Measurements from ENCODE around the gene P2RY14. TPM values are rescaled to one million over a fixed set of nuclear protein-coding genes. Genes with fewer than 3 reads are reported as not detected.

Gene P2RY14
- total and polyA plus RNA-seq, 2 donors (not counting 3 experiments of a cell fraction or from before 2014, with no cell fraction given) = not detected

DNA sequence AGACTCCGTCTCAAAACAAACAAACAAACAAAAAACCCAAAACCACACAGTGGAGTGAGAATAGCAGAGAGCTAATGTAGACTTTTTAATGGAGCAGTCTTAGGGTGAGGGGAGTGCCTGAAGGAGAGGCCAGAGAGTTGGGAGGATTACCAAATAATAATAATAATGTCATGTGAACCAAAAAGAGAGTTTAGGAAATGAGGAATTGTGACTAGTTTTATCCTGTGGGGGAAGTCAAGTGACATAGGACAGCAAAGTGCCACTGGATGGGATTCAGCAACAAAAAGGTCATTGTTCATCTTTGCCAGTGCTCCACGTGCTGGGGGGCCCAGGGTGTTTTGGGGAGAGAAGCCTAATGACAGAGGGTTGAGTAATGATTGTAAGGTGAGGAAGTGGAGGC lies 25.4 kb upstream of the P2RY14 start:
- ChIA-PET CTCF (interaction anchor here (2.1 kb wide), 1 partner anchor 23 kb away, joined by 7 read pairs; no protein-coding TSS in a partner anchor), POLR2A (interaction anchor here (0.7 kb wide), 1 partner anchor 591 kb away, joined by 3 read pairs; no protein-coding TSS in a partner anchor)
- no peaks in the 10 kb centered on the region for H3K9me1 ChIP-seq (replicated peaks; ENCODE audit: control insufficient read depth, extremely low read depth, insufficient read depth, low read length)
- DNase-seq (ENCODE audit: low read depth, low spot score) = no peak
- TF ChIP-seq, protein P1, sequence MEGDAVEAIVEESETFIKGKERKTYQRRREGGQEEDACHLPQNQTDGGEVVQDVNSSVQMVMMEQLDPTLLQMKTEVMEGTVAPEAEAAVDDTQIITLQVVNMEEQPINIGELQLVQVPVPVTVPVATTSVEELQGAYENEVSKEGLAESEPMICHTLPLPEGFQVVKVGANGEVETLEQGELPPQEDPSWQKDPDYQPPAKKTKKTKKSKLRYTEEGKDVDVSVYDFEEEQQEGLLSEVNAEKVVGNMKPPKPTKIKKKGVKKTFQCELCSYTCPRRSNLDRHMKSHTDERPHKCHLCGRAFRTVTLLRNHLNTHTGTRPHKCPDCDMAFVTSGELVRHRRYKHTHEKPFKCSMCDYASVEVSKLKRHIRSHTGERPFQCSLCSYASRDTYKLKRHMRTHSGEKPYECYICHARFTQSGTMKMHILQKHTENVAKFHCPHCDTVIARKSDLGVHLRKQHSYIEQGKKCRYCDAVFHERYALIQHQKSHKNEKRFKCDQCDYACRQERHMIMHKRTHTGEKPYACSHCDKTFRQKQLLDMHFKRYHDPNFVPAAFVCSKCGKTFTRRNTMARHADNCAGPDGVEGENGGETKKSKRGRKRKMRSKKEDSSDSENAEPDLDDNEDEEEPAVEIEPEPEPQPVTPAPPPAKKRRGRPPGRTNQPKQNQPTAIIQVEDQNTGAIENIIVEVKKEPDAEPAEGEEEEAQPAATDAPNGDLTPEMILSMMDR (IDR thresholded peaks at IDR 0.05; ENCODE audit: extremely low read depth in 1 of 2, insufficient read depth in 1 of 2, low read depth in 1 of 2, low read length in 2 of 2) = no peak
- no peak overlapping the region for H3K4me2 ChIP-seq (ENCODE audit: insufficient read depth, low read length)
- no peak overlapping the region for H3K4me3 ChIP-seq (replicated peaks in 1 of 3; ENCODE audit: insufficient read depth in 1 of 3, low read depth in 1 of 3, low read length in 3 of 3)
- no peak overlapping the region for H3K27ac ChIP-seq (ENCODE audit: insufficient read depth, low read depth, low read length)
- H4K20me1 ChIP-seq (replicated peaks; ENCODE audit: control insufficient read depth, extremely low read depth, insufficient read depth, low read length) = no peaks in the 10 kb centered on the region
- H3K79me2 ChIP-seq (ENCODE audit: control insufficient read depth, insufficient read depth, low read length) = no peaks in the 10 kb centered on the region
- no peak for FAIRE-seq
- peaks cover 0 to 2% of the 10 kb centered on the region in 2 experiments for H3K27me3 ChIP-seq (ENCODE audit: control insufficient read depth in 2 of 2, insufficient read depth in 2 of 2, low read length in 2 of 2)
- intact Hi-C loops (cut with micrococcal nuclease) (no loop called here), dilution Hi-C loops (cut with MboI; ENCODE audit: extremely low pct_ligation_motif_present, low sequenced_read_pairs) (no loop called here)
- H3K4me1 ChIP-seq (ENCODE audit: control insufficient read depth, extremely low read depth, insufficient read depth, low read length) = no peaks in the 10 kb centered on the region
- H2AFZ ChIP-seq (ENCODE audit: low read depth, low read length) = no peak overlapping the region
- no peak overlapping the region for H3K9ac ChIP-seq (replicated peaks; ENCODE audit: extremely low read depth, insufficient read depth, low read length)
- H3K9me3 ChIP-seq (replicated peaks; ENCODE audit: control insufficient read depth, insufficient read depth, low read length) = no peaks in the 10 kb centered on the region
- no peaks in the 10 kb centered on the region for H3K36me3 ChIP-seq (ENCODE audit: control insufficient read depth in 2 of 2, extremely low read depth in 1 of 2, insufficient read depth in 2 of 2, low read length in 2 of 2)
- BruUV-seq (replicated peaks) = no TSS peak

DNA sequence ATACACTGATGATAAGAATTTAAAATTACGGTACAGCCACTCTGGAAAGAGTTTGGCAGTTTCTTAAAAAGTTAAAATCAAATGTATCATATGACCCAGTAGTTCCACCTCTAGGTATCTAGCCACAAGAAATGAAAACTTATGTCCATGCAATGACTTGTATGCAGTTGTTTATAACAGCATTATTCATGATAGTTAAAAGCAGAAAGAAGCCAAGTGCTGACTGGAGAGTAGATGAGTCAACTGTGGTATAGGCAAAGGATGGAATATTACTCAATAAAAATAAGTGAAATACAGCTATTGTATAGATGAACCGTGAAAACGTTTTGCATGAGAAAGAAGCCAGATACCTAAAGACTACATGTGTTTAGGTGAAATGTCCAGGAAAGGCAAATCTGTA lies 23.4 kb upstream of the P2RY14 start:
- FAIRE-seq = no peak

More for the DNA sequence above, 23.4 kb upstream of the P2RY14 start:
- ChIA-PET CTCF (no interaction called here), POLR2A (no interaction called here)
- Histone ChIP-seq H3K9me1 (replicated peaks; ENCODE audit: control insufficient read depth, extremely low read depth, insufficient read depth, low read length) (no peaks in the 10 kb centered on the region), H3K4me1 (ENCODE audit: control insufficient read depth, extremely low read depth, insufficient read depth, low read length) (no peaks in the 10 kb centered on the region), H3K4me3 (replicated peaks in 1 of 3; ENCODE audit: insufficient read depth in 1 of 3, low read depth in 1 of 3, low read length in 3 of 3) (no peak overlapping the region), H3K9ac (replicated peaks; ENCODE audit: extremely low read depth, insufficient read depth, low read length) (no peak overlapping the region), H3K27me3 (ENCODE audit: control insufficient read depth in 2 of 2, insufficient read depth in 2 of 2, low read length in 2 of 2) (peaks cover 5 to 6% of the 10 kb centered on the region in 2 experiments), H3K4me2 (ENCODE audit: insufficient read depth, low read length) (no peak overlapping the region), H2AFZ (ENCODE audit: low read depth, low read length) (no peak overlapping the region), H3K79me2 (ENCODE audit: control insufficient read depth, insufficient read depth, low read length) (no peaks in the 10 kb centered on the region), H3K36me3 (ENCODE audit: control insufficient read depth in 2 of 2, extremely low read depth in 1 of 2, insufficient read depth in 2 of 2, low read length in 2 of 2) (no peaks in the 10 kb centered on the region), H4K20me1 (replicated peaks; ENCODE audit: control insufficient read depth, extremely low read depth, insufficient read depth, low read length) (no peaks in the 10 kb centered on the region), H3K9me3 (replicated peaks; ENCODE audit: control insufficient read depth, insufficient read depth, low read length) (no peaks in the 10 kb centered on the region), H3K27ac (ENCODE audit: insufficient read depth, low read depth, low read length) (no peak overlapping the region)
- intact Hi-C loops (cut with micrococcal nuclease) (no loop called here), dilution Hi-C loops (cut with MboI; ENCODE audit: extremely low pct_ligation_motif_present, low sequenced_read_pairs) (no loop called here)
- no peak for DNase-seq (ENCODE audit: low read depth, low spot score)
- no TSS peak for BruUV-seq (replicated peaks)
- TF ChIP-seq MYC (IDR thresholded peaks at IDR 0.05; ENCODE audit: low read depth, low read length) = no peak
- TF ChIP-seq, protein P1 (IDR thresholded peaks at IDR 0.05; ENCODE audit: extremely low read depth in 1 of 2, insufficient read depth in 1 of 2, low read depth in 1 of 2, low read length in 2 of 2) = no peak

All from endothelial cell of umbilical vein (primary cell).